ENCODE measurements around the gene EPHA4. TPM values are rescaled to one million over a fixed set of nuclear protein-coding genes. Genes with fewer than 3 reads are reported as not detected.
A peak's percentile ranks its signal among the peaks of the same experiment; 100 is the strongest.

Gene EPHA4
- total and polyA plus RNA-seq, 2 experiments from 2014 or later = 24.4 to 42.2 TPM

- H2AFZ ChIP-seq = peak overlapping the region; percentile 67
- H3K4me1 ChIP-seq (ENCODE audit: insufficient read depth) = peaks cover 16% of the 10 kb centered on the region
- peak overlapping the region; percentile 54 for H3K4me3 ChIP-seq
- peak; percentile 44 for DNase-seq
- H3K27me3 ChIP-seq (replicated peaks; ENCODE audit: insufficient read depth) = no peaks in the 10 kb centered on the region; the same call in 1 of the 2 replicates
- peak overlapping the region; percentile 80 for H3K4me2 ChIP-seq (ENCODE audit: unreplicated experiment)
- no peaks in the 10 kb centered on the region for H3K9me3 ChIP-seq (ENCODE audit: low read depth)
- in situ Hi-C loops (cut with MboI) = no loop called here
- TF ChIP-seq EZH2 (IDR thresholded peaks at IDR 0.05; ENCODE audit: insufficient read depth, poor library complexity, severe bottlenecking) (no peak), EZH2phosphoT487 (IDR thresholded peaks at IDR 0.05; ENCODE audit: insufficient read depth, low read depth) (no peak)
- H3K27ac ChIP-seq = no peak overlapping the region
- H4K20me1 ChIP-seq (ENCODE audit: insufficient read depth) = no peaks in the 10 kb centered on the region
- H3K9ac ChIP-seq = peak overlapping the region; percentile 28; the same call in 1 of the 2 replicates
- whole genome bisulfite sequencing, 2 experiments (ENCODE audit: low coverage in 1 of 2, low lambda C conversion rate in 2 of 2, missing lambda C conversion rate in 2 of 2) = 12 to 17% methylated on average over 9 of the region's 9 CpGs
- H3F3A ChIP-seq (ENCODE audit: insufficient read depth) = 0 out of 2 replicates have a peak, but pooled peaks cover 6% of the 10 kb centered on the region
- H3K79me2 ChIP-seq (ENCODE audit: insufficient read depth) = no peaks in the 10 kb centered on the region
- no peaks in the 10 kb centered on the region for H3K36me3 ChIP-seq (ENCODE audit: low read depth)
- H3K9me2 ChIP-seq (ENCODE audit: insufficient read depth) = no peaks in the 10 kb centered on the region
Observed at GRCh38 chr2:221372159-221372884, 199.8 kb downstream of the EPHA4 start.

GRCh38 chr2:221371347-221371746 lies 200.8 kb downstream of the EPHA4 start:
- Histone ChIP-seq H4K20me1 (ENCODE audit: insufficient read depth) (no peaks in the 10 kb centered on the region), H2AFZ (no peak overlapping the region), H3K36me3 (ENCODE audit: low read depth) (no peaks in the 10 kb centered on the region), H3K79me2 (ENCODE audit: insufficient read depth) (no peaks in the 10 kb centered on the region), H3K27ac (no peak overlapping the region), H3K4me2 (ENCODE audit: unreplicated experiment) (no peak overlapping the region), H3K4me3 (no peak overlapping the region), H3K27me3 (replicated peaks; ENCODE audit: insufficient read depth) (no peaks in the 10 kb centered on the region; the same call in 1 of the 2 replicates), H3F3A (ENCODE audit: insufficient read depth) (no peaks in the 10 kb centered on the region), H3K9ac (no peak overlapping the region), H3K9me2 (ENCODE audit: insufficient read depth) (no peaks in the 10 kb centered on the region), H3K4me1 (ENCODE audit: insufficient read depth) (peaks cover 11% of the 10 kb centered on the region), H3K9me3 (ENCODE audit: low read depth) (no peaks in the 10 kb centered on the region)
- TF ChIP-seq EZH2 (IDR thresholded peaks at IDR 0.05; ENCODE audit: insufficient read depth, poor library complexity, severe bottlenecking) (no peak), EZH2phosphoT487 (IDR thresholded peaks at IDR 0.05; ENCODE audit: insufficient read depth, low read depth) (no peak)
- in situ Hi-C loops (cut with MboI) = no loop called here
- no peak for DNase-seq
- 81 to 86% methylated on average over 6 of the region's 6 CpGs for WGBS, 2 experiments (ENCODE audit: low coverage in 1 of 2, low lambda C conversion rate in 2 of 2, missing lambda C conversion rate in 2 of 2)

- Histone ChIP-seq H3K9ac (no peak overlapping the region), H3K4me1 (ENCODE audit: insufficient read depth) (peaks cover 11% of the 10 kb centered on the region), H3F3A (ENCODE audit: insufficient read depth) (no peaks in the 10 kb centered on the region), H2AFZ (no peak overlapping the region), H3K79me2 (ENCODE audit: insufficient read depth) (no peaks in the 10 kb centered on the region), H3K27me3 (replicated peaks; ENCODE audit: insufficient read depth) (no peaks in the 10 kb centered on the region; the same call in 1 of the 2 replicates), H3K27ac (no peak overlapping the region), H4K20me1 (ENCODE audit: insufficient read depth) (no peaks in the 10 kb centered on the region), H3K36me3 (ENCODE audit: low read depth) (no peaks in the 10 kb centered on the region), H3K9me3 (ENCODE audit: low read depth) (no peaks in the 10 kb centered on the region), H3K4me2 (ENCODE audit: unreplicated experiment) (no peak overlapping the region), H3K4me3 (no peak overlapping the region), H3K9me2 (ENCODE audit: insufficient read depth) (no peaks in the 10 kb centered on the region)
- no peak for DNase-seq
- 75 to 76% methylated on average over 6 of the region's 6 CpGs for WGBS, 2 experiments (ENCODE audit: low coverage in 1 of 2, low lambda C conversion rate in 2 of 2, missing lambda C conversion rate in 2 of 2)
- in situ Hi-C loops (cut with MboI) = no loop called here
- TF ChIP-seq EZH2phosphoT487 (IDR thresholded peaks at IDR 0.05; ENCODE audit: insufficient read depth, low read depth) (no peak), EZH2 (IDR thresholded peaks at IDR 0.05; ENCODE audit: insufficient read depth, poor library complexity, severe bottlenecking) (no peak)
Observed at GRCh38 chr2:221370857-221371211, 201.3 kb downstream of the EPHA4 start.

GRCh38 chr2:221370076-221370856 lies 201.8 kb downstream of the EPHA4 start:
- Histone ChIP-seq H3K9ac (no peak overlapping the region), H3K27ac (no peak overlapping the region), H3K4me2 (ENCODE audit: unreplicated experiment) (no peak overlapping the region), H3K9me2 (ENCODE audit: insufficient read depth) (no peaks in the 10 kb centered on the region), H3K4me3 (no peak overlapping the region), H3K36me3 (ENCODE audit: low read depth) (no peaks in the 10 kb centered on the region), H3K79me2 (ENCODE audit: insufficient read depth) (no peaks in the 10 kb centered on the region), H3K4me1 (ENCODE audit: insufficient read depth) (peaks cover 11% of the 10 kb centered on the region), H3K27me3 (replicated peaks; ENCODE audit: insufficient read depth) (no peaks in the 10 kb centered on the region; the same call in 1 of the 2 replicates), H3F3A (ENCODE audit: insufficient read depth) (no peaks in the 10 kb centered on the region), H4K20me1 (ENCODE audit: insufficient read depth) (no peaks in the 10 kb centered on the region), H2AFZ (no peak overlapping the region), H3K9me3 (ENCODE audit: low read depth) (no peaks in the 10 kb centered on the region)
- in situ Hi-C loops (cut with MboI) = no loop called here
- DNase-seq = no peak
- 94 to 95% methylated on average over 9 of the region's 9 CpGs for WGBS, 2 experiments (ENCODE audit: low coverage in 1 of 2, low lambda C conversion rate in 2 of 2, missing lambda C conversion rate in 2 of 2)
- TF ChIP-seq EZH2 (IDR thresholded peaks at IDR 0.05; ENCODE audit: insufficient read depth, poor library complexity, severe bottlenecking) = no peak
- no peak for TF ChIP-seq EZH2phosphoT487 (IDR thresholded peaks at IDR 0.05; ENCODE audit: insufficient read depth, low read depth)

Measured in GM23248 (cell line).